KMS-11 (cell line): Measurements from ENCODE around the gene TSPAN33.

Experiments used
- H2AFZ ChIP-seq: fragments of 200-600 bp; sonication (generic); 2 replicates; pipeline ENCODE4 v1.6.1; 2016; ENCODE audit warnings: antibody characterized with exemption, mixed run types, low read depth
- H3K27ac ChIP-seq: fragments of 200-600 bp; sonication (generic); 2 replicates; pipeline ENCODE4 v1.6.1; 2016; ENCODE audit warnings: mild to moderate bottlenecking, mixed run types
- H3K27me3 ChIP-seq: fragments of 200-600 bp; sonication (generic); 2 replicates; pipeline ENCODE4 v1.6.1; 2017; ENCODE audit warnings: mild to moderate bottlenecking, low read depth, mixed run types, moderate library complexity; ENCODE audit not compliant: insufficient read depth
- H3K36me3 ChIP-seq: fragments of 200-600 bp; sonication (generic); 2 replicates; pipeline ENCODE4 v1.6.1; 2017; ENCODE audit warnings: mild to moderate bottlenecking, mixed run types; ENCODE audit not compliant: insufficient read depth
- H3K4me1 ChIP-seq: fragments of 200-600 bp; sonication (generic); 2 replicates; pipeline ENCODE4 v1.6.1; 2016; ENCODE audit warnings: mild to moderate bottlenecking, low read depth, mixed run types; ENCODE audit not compliant: poor library complexity, severe bottlenecking
- H3K4me2 ChIP-seq: fragments of 200-600 bp; sonication (generic); 2 replicates; pipeline ENCODE4 v1.7.0; 2016; ENCODE audit warnings: mild to moderate bottlenecking, mixed run types
- H3K4me3 ChIP-seq: fragments of 200-600 bp; sonication (generic); IDR thresholded peaks from 2 replicates; pipeline ENCODE4 v1.6.1; 2017; ENCODE audit warnings: low read depth, low read length, mixed read lengths; ENCODE audit not compliant: insufficient read depth
- H3K79me2 ChIP-seq: fragments of 200-600 bp; sonication (generic); 2 replicates; pipeline ENCODE4 v1.6.1; 2016; ENCODE audit warnings: low read depth, mixed run types; ENCODE audit not compliant: insufficient read depth
- H3K9ac ChIP-seq: fragments of 200-600 bp; sonication (generic); 2 replicates; pipeline ENCODE4 v1.6.1; 2016; ENCODE audit warnings: mild to moderate bottlenecking, mixed run types
- H4K20me1 ChIP-seq: fragments of 200-600 bp; sonication (generic); 2 replicates; pipeline ENCODE4 v1.6.1; 2016; ENCODE audit warnings: mild to moderate bottlenecking, mixed run types; ENCODE audit not compliant: insufficient read depth
- CTCF ChIP-seq: fragments of 200-600 bp; sonication (generic); conservative IDR thresholded peaks from 2 replicates; pipeline ENCODE4 v1.6.1; 2017; ENCODE audit warnings: low read depth, mild to moderate bottlenecking, antibody characterized with exemption, low read length, moderate library complexity, mixed read lengths

TSPAN33 gene

GRCh38 chr7:129210256-129210988 lies 65.9 kb downstream of the TSPAN33 start:
- no peaks in the 10 kb centered on the region for H3K79me2 ChIP-seq
- no peaks in the 10 kb centered on the region for H3K36me3 ChIP-seq
- H3K4me2 ChIP-seq = no peak overlapping the region
- H4K20me1 ChIP-seq = no peaks in the 10 kb centered on the region
- TF ChIP-seq CTCF = peak; percentile 99
- H2AFZ ChIP-seq = peak overlapping the region; percentile 37
- no peak overlapping the region for H3K9ac ChIP-seq
- peaks cover 5% of the 10 kb centered on the region; the same call in 1 of the 2 replicates for H3K27me3 ChIP-seq
- no peak overlapping the region for H3K27ac ChIP-seq
- H3K4me3 ChIP-seq = no peak overlapping the region
- no peaks in the 10 kb centered on the region for H3K4me1 ChIP-seq

- no peaks in the 10 kb centered on the region for H4K20me1 ChIP-seq
- H3K9ac ChIP-seq = no peak overlapping the region
- H3K4me1 ChIP-seq = no peaks in the 10 kb centered on the region
- H3K27ac ChIP-seq = no peak overlapping the region
- H3K27me3 ChIP-seq = peaks cover 5% of the 10 kb centered on the region; the same call in 1 of the 2 replicates
- no peak overlapping the region for H3K4me3 ChIP-seq
- no peak overlapping the region for H3K4me2 ChIP-seq
- no peak overlapping the region for H2AFZ ChIP-seq
- no peaks in the 10 kb centered on the region for H3K79me2 ChIP-seq
- TF ChIP-seq CTCF = no peak
- no peaks in the 10 kb centered on the region for H3K36me3 ChIP-seq
These were observed 66.4 kb downstream of the TSPAN33 start for GRCh38 chr7:129210989-129211312.

- Histone ChIP-seq H3K79me2 (no peaks in the 10 kb centered on the region), H3K36me3 (no peaks in the 10 kb centered on the region), H3K27ac (no peak overlapping the region), H2AFZ (no peak overlapping the region), H3K4me1 (no peaks in the 10 kb centered on the region), H3K9ac (no peak overlapping the region), H3K27me3 (peaks cover 5% of the 10 kb centered on the region; the same call in 1 of the 2 replicates), H3K4me2 (no peak overlapping the region), H4K20me1 (no peaks in the 10 kb centered on the region), H3K4me3 (no peak overlapping the region)
- no peak for TF ChIP-seq CTCF
These were observed 67.6 kb downstream of the TSPAN33 start for GRCh38 chr7:129212126-129212525.

- Histone ChIP-seq H3K4me3 (no peak overlapping the region), H2AFZ (no peak overlapping the region), H4K20me1 (no peaks in the 10 kb centered on the region), H3K79me2 (no peaks in the 10 kb centered on the region), H3K27ac (no peak overlapping the region), H3K4me2 (no peak overlapping the region), H3K4me1 (no peaks in the 10 kb centered on the region), H3K27me3 (peaks cover 5% of the 10 kb centered on the region; the same call in 1 of the 2 replicates), H3K9ac (no peak overlapping the region), H3K36me3 (no peaks in the 10 kb centered on the region)
- TF ChIP-seq CTCF = no peak
These were observed 68.1 kb downstream of the TSPAN33 start for GRCh38 chr7:129212596-129212995.
